ENCODE measurements around the gene RAD51B.

Gene RAD51B

DNA sequence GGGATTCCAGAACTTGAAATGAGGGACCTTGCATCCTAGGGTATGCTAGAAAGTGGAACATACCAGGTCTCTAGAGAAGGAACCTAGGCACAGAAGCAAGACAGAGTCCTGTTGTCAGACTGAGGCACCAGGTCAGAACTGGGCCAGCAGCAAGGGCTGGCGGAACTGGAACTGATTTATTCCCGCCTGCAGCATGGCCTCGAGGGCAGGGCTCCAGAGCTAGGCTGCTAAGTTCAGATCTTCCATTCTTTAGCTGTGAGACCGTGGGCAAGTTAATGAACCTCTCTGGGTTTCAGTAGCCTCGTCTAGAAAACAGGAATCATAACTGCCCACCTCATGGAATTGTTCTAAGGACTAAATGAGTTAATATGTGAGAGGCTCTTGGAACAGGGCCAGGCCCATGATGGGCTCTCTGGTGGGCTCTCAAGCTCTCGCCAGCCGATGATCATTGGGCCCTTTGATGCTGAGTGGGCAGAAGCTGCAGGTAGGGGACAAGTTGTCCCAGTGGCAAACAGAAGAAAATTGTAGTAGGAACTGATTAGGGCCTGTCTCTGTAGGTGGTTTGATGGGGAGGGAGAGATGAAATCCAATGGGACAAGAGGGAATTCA is 773.5 kb downstream of the RAD51B start:
- DNase-seq = no peak

DNA sequence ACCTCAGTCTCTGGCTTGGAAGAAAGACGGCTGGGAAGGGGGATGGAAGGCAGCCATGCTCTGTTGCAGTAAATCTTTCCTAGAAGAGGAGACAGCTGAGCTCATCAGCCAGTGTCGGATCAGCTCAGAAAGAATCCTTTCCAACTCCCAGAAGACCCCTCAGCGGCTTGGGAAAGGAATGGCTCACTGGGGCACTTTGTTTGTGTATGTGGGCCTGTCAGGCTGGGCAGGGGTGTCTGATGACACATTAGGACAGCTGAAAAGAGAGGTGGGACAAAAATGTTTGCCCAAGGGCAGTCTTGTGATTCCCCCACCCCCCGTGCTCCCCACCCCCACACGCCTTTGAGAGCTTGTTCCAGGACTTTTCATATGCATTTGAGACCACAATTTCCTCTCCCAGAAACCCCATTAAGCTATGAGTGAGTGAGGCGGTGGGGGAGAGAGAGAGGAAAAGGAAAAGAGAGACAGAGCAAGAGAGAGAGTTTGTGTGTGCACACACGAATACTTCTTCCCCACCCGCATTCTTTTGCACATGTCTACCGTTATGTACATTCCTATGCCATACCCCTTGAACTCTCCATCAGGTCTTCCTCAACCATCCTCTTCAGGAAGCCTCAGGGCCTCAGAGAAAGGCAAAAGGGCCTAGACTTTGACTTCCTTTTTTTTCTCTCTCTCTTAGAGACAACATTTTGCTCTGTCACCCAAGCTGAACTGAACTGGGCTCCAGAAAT is 774.4 kb downstream of the RAD51B start:
- no peak for DNase-seq

DNA sequence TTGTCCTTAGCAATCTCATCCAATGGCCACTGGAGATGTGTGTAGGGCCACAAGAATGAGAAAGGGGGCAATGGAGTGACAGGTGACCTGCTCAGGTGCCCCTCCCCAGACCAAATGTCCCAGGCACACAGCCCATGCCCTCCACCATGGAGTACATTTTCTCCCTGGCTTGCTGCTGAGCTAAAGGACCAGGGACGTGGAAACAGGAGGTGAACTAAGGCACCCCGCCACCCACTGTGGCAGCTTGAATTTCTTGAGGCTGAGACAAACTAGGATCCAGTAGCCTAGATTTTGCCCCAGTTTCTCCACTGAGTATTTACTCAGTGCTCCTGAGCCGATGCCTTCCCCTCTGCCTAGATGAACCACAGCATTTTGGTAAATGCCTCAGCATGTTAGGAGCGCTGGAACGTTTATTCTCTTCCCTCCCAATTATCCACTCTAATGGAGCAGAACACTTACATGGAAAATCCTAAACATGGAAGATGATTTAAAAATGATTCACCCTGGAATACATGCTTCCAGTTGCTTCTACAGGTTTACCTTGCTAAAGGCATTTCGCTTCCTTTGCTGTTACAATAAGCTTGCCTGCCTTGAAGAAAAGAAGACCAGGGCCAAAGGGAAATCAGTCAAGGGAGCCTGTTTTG is 775.3 kb downstream of the RAD51B start:
- no peak for DNase-seq

DNA sequence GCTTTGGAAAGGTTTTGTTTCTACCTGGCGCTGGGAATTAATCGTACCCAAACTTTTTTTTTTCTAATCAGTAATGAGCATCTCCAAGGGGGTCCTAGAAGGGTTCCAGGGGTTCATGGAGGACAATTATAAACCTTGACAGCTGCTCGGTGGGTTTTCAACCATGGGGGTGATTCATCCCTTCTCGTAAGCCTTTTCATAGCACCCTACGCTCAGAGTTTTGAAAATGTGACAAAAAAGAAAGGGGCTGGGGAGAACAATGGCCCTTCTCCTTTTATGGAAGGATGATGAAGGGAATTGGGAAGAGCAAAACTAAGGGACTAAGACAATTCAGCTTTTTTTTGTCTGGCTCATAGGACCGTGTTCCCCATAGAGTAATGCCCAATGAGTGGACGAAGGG is 776.6 kb downstream of the RAD51B start:
- no peak for DNase-seq

DNA sequence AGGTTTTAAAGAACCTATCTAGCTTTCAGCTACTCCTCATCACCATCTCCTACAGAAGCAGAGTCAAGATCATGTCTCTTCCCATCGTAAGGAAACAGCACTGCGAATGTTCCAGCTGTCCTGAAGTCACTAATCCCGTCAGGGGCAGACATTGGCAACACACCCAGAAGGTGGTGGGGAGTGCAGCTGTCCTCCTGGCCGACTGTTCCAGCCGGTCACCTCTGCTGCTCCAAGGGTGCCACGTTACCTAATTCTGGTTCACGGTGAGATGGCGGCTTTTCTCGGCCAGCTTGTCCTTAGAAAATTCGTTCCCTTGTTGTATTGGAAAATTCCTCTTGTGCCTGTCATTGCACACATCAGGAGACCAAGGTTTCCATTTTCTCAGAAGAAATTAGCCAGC is 777.1 kb downstream of the RAD51B start:
- no peak for DNase-seq

DNA sequence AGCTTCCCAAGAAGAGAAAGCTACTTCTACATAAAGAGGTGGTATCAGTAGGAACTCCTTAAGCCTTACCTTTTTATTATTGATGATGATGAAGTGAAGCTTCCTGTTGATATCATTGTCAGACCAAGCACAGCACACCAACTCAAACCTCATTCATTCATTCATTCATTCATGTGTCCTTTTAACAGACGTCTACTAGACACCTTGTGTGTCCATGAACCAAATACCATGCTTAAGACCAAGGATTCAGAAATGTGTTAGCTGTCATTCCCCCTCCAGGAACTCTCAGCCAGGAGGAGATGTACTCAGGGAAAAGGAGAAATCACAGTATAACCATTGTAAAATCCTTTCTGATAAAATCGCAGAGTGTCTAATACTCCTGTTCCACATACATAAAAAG is 778.5 kb downstream of the RAD51B start:
- DNase-seq = no peak

DNA sequence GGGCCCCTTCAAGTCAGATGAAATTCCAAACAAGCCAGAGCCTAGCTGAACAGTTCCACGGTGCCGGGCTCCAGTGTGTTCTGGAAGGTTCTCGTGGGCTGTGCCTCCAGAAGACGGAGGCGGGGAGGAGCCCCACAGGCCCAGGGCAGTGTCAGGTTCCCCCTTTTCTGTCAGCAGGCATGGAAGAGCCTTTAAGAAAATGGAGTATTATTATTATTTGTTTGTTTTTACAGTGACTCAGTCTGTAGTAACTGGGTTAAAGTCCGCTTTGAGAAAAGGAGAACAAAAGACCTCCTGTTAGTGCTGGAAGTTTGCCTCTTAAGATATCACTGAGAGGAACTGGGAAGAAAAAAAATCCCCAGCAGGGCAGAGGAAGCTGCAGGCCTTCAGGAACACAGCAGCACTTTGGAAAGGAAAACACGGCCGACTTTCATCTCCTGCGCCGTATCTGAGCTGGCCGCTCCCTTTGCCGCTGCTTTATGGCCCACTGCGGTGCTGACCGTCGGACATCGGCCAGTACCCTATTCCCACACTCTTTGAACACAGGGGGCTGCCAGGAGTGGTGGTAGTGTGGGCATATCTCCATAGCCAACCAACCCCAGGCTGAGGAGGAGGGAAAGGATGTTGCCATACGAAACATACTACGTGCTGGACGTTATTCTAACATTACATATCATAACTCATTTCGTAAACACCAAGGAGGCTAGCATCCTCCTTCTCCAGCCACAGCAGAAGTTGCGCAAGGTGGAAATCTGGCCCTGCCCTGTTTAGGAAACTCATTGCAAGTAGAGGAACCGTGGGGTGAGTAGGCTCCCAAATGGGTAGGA is 779.3 kb downstream of the RAD51B start:
- no peak for DNase-seq

DNA sequence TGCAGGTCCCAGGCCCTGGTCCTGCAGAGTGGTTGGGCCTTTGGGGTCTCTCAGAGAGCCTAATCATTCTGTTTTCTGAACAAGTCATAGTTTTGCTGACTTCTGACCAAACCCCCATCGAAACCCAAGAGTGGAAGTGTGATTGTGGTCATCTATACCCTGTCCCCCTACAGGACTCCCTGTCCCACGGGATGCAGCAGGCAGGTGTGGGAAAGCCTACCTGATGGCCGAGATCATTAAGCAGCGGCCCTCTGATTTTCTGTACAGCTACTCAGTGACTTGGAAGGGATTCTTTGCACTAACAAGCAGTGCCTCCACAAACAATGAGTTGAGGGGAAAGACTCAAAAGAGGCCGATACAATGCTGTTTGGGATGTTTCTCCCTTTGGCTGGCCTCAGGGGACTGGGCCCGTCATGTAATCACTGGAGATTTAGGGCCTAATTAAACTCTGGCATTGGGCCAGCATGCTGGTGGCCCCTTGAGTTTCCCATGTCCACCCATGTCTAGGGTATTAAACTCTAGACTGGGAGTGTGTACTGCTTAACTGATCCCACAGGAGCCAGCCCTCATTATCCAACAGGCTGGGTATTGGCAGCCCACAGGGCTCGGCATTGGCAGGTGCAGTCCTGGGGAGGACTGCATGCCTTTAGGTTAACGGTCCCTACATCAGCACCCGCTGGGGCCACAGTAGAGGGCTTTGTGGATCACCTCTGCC is 780.5 kb downstream of the RAD51B start:
- DNase-seq = no peak

DNA sequence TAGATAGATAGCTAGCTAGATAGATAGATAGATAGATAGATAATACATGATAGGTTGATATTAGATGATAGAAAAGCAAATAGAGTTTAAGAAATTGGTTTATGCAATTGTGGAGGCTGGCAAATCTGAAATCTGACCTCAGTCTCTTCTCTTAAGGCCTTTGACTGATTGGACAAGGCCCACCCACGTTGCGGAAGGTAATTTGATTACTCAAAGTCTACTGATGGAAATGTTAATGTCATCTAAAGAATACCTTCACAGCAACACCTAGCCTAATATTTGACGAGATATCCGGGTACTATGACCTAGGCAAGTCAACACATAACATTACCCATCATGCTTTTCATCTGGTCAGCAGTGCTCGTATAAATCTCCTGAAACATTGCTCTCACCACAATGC is 782.9 kb downstream of the RAD51B start:
- no peak for DNase-seq

DNA sequence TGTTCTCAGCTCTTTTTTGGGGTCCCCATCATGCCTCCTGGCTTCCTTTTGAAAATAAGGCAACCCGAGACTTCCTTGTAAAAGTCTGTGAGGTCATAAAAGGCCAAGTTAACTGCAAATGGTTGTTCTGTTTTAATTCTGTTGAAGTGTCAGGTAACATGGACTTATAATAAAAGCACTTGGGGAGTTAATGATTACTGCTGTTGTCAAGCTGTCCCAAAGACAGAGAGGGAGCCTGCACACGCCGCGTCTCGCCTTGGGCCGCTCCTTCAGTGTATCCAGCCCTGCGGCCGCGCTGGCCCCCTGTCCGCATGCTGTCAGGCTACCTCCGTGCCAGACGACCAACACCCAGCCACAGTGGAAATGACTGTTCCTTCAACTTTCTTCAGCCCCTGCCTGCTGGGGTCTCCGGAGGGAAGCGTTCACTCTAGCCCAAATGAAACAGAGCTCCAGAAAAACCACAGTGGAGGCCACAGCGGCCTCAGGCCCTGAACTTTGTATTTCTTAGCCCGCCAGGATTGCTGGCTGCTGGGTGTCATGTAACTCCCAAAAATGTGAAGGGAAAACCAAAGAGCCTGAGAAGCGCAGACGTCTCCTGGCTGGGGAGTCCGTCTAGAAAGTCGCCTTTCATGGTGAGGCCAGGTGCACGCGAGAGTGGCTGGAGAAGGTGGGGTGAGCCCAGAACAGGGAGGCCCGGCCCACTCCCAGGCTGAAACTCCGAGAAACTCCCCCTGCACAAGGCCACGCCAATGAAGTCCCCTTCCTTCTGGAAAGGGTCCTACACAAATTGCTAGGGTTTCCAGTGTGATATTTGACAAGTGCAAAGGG is 784.2 kb downstream of the RAD51B start:
- DNase-seq = no peak

DNA sequence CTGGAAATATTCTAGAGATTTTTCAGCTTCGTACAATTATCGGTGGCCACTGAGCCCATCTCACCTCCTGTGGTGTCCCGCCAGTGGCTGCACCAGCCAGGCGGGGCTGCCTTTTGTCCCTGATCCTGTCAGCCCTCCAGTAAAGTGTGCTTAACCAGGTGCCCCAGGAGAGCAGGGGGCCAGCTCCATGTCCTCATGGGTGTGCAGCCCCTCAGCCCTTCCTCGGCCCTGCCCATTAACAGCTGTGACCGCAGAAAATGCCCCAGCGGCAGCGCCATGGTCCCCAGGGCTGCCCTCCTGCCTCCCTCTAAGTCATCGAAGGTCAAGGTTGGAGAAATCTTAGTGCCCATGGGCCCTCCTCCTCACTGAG is 784.8 kb downstream of the RAD51B start:
- no peak for DNase-seq

DNA sequence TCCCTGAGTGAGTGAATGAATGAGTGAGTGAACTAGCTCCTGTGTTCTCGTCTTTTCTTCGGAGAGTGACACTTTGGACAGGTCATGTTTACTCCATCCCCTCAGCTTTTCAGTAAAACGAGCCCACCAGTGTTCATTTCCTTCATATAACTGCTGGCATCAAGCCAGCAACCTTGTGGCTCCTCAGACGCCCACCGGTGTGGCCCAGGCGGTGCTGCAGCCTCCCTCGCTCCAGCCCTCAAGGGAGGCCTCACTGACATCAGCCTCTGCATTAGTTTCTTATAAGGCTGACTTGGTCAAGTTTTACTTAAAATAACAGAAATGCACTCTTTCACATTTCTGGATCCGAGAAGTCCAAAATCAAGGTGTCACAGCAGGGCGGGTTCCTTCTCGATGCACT is 785.2 kb downstream of the RAD51B start:
- DNase-seq = no peak

DNA sequence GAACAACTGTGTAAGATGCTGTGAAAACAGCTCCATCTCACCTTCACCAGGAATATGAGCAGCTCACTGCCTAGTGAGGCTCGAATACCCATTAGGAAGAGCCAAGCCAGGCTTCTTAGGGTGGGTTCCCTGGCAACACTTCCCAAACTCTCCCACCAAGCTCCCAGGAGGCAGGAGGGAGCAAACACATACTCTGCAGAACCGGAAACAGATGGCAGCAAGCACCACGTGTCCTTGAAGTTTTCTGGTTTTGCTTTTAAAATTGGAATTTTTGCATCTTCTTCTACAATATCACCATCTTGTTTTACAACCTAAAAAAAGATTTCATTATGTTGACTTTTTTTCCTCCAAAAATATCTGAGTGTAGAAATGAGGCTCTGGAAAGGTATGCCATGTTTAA is 786.6 kb downstream of the RAD51B start:
- DNase-seq = no peak

DNA sequence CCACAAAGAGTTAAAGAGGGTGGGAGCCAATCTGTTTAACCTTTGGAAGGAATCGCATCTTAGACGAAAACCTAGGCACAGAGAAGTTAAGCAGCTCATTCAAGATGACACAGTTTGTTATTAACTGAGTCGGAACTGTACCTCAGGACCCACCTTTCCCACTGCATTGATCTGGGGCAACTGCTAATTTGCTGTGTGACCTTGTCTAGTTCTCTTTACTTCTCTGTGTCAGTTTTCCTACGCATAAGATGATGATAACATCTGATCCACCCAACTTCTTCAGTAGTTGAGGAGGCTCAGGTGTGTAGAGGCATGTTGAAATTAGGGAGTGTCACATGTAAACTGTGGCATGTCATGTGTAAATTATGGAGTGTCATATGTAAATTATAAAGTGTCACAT is 787.1 kb downstream of the RAD51B start:
- DNase-seq = no peak

DNA sequence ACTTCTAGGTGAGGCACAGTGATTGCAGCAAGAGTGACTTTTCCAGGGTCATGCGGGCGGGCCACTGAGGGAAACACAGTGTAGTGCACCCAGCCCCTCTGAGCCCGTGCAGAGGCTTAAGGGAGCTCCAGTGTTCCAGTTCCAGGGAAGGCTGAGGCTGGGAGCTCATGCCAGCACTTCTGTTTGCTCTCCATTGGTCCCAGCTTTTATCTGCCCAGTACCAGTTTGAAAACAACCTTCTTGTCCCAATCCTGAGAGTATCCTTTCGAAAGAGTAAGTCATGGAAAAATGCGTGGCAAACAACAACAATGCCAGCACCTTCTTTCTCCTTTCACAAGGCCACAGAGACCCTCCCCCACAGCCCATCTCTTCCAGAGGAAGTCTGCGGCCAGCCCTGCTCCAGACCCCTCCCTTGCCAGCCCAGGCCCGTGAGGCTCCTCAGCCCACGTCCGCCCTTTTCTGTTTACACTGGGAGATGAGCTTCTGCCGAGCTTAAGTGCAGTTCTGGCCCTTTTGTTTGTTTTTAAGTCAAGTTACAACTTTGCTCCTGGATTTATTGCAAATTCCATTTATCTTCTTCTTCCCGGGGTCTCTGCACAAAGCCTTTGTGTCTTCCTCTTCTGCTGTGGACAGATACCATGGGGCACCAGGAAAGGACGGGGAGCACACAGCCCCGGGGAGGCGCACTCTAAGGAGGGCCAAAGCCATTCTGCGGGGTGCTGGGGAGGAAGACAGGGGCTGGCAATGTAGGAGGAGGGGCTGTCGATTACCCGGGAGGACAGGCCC is 787.7 kb downstream of the RAD51B start:
- no peak for DNase-seq

DNA sequence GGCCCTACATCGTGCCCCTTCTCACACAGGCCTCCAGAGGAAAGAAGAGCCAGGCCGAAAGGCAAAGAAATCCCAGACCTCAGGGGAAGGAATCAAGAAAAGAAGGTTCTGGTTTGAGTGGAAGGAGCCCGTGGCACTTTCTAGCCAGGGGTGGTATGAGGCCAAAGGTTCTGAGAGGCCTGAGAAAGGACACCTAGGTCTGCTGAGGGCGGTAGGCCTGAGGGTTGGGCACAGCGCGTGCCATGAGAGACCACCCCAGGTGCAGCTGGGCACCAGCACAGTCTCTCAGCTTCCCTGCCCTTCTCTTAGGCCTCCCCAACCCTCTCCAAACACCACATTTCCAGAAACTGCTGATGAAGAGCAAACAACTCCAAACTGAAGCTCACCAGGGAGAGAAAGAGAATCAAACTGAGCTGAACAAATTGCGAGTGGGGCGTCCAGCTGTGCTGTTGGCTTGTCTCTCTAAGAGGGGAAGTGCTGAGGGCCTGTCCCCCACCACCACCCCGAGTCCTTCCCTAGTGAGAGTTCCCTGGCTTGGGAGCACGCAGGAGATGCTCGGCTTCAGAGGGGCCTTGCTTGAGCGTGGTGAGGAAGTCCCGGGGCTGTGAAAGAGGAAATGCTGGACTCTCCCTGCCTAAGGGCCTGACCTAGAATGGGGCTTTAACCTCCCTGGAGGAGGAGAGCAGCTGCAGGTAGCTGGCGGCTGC is 788.4 kb downstream of the RAD51B start:
- no peak for DNase-seq

DNA sequence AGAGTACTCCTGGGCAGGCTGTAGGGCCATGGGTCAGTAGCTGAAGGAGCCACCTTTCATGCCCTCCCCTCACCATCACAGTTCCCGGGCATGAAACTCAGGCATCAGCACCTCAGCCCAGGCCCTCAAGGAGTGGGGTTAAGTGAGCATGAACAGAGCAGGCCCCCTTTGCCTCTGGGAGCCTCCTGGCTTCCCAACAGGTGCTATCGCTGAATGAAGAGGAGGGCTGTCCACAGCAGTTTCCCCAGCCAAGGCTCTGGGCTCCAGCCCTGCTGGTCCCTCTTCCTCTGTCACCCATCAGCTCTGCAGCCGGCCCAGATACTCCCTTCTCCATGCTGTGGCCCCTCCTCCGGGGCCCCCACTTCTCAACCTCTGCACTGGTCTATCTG is 789.0 kb downstream of the RAD51B start:
- no peak for DNase-seq

DNA sequence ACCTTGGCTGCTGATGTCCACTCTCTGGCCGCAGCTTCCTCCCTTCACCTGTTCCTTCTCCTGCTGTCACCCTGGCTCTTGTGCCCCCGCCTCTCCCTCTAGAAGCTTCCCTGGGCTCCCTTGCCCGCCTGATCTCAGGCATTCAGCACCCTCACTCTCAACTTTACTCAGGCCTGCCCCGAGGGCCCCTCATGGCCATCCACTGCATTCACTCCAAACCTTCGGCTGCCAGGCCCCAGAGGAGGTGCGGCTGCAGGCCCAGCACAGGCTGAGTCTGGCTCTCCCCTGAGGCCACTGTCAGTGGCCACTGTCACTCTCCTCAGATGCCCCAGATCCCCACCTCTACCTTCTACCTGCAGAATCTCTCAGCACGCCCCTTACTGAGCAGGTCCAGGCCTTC is 789.4 kb downstream of the RAD51B start:
- DNase-seq = no peak

DNA sequence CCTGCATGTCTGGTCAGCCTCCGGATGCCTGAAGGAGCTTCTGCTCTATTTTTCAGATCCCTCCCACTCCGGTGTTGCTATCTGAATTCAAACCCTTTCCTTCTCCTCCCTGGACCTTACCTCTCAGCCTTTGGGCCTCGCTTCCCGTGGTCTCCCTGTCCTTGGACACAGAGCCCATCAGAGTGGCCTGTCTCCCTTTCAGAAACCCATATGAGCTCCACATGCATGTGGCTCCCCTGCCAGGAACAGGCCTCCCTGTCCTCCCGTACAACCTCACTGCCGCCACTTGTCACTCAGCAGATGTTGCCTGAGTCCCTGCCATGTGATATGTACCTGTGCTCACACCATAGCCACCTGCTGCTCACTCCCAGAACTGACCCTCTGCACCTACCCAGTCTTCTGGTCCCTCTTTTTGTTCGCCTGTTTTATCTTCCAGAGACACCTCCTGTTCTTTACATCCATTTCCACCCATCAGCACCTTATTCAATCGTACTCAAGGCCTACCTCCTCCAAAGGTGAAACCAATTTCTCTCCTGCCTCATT is 790.7 kb downstream of the RAD51B start:
- no peak for DNase-seq

DNA sequence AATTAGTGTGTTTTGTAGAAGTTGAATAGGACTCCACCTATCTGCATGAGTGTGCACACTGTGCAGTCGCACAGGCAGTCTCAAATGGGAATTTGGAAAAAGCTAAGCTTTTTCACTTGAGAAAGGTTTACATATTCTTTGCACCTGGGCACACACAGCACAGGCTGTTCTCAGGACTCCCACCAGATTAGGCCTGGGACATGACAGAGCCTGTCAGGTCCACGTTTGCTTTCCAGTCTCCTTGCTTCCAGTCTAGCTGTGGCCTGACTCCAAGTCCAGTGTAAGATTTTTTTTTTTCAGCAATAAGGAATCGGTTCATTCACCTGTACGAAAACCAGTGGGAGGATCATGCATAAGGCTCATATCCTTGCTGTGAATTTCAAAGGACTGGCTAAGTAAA is 792.0 kb downstream of the RAD51B start:
- no peak for DNase-seq
